ENCODE data around the gene DDX46. TPM values are rescaled to one million over a fixed set of nuclear protein-coding genes. Genes with fewer than 3 reads are reported as not detected.
"Not testable (repeated sequence)": the region's sequence is repeated elsewhere in the genome, so short reads cannot be mapped to it uniquely, and the experiment has no call there.

DDX46 gene
- total RNA-seq, 6 experiments from 2014 or later, result 31.2 to 46.4 (median 43.3) TPM

GRCh38 chr5:134845852-134846640, 87.5 kb downstream of the DDX46 start, which contains the start of gene C5orf24:
Gene C5orf24 (plus strand): TSS chr5:134845968. CDS start chr5:134854901, 8,933 bp downstream.
- H3K4me3 Mint-ChIP-seq, result peak within 1 kb of the TSS; percentile 97
- H3K27ac Mint-ChIP-seq, result peak within 1 kb of the TSS; percentile 98
- H3K4me1 Mint-ChIP-seq (ENCODE audit: low read depth), result peaks cover 56% of the 10 kb centered on the region
- H3K27me3 Mint-ChIP-seq (ENCODE audit: insufficient read depth), result peaks cover 3% of the 10 kb centered on the region
- H3K9me3 Mint-ChIP-seq, result no peaks in the 10 kb centered on the region
- TF ChIP-seq CTCF (IDR thresholded peaks at IDR 0.05), result no peak
- H3K36me3 Mint-ChIP-seq (ENCODE audit: low read depth), result peaks cover 20% of the 10 kb centered on the region
- DNase-seq, result peak; percentile 93

- DNase-seq, result no peak
- H3K4me1 Mint-ChIP-seq (ENCODE audit: low read depth), result peaks cover 56% of the 10 kb centered on the region
- no peaks in the 10 kb centered on the region for H3K9me3 Mint-ChIP-seq
- TF ChIP-seq CTCF (IDR thresholded peaks at IDR 0.05), result no peak
- peaks cover 20% of the 10 kb centered on the region for H3K36me3 Mint-ChIP-seq (ENCODE audit: low read depth)
- peaks cover 2% of the 10 kb centered on the region for H3K27me3 Mint-ChIP-seq (ENCODE audit: insufficient read depth)
- H3K27ac Mint-ChIP-seq, result peak overlapping the region; percentile 98
- H3K4me3 Mint-ChIP-seq, result peak overlapping the region; percentile 97
Measured at GRCh38 chr5:134846641-134846960, 88.0 kb downstream of the DDX46 start.

GRCh38 chr5:134849434-134849933, 90.9 kb downstream of the DDX46 start:
- H3K4me1 Mint-ChIP-seq (ENCODE audit: low read depth), result peaks cover 44% of the 10 kb centered on the region
- not testable (repeated sequence) for H3K27me3 Mint-ChIP-seq (ENCODE audit: insufficient read depth); H3K9me3 Mint-ChIP-seq; H3K4me3 Mint-ChIP-seq; DNase-seq
- peaks cover 20% of the 10 kb centered on the region for H3K36me3 Mint-ChIP-seq (ENCODE audit: low read depth)
- H3K27ac Mint-ChIP-seq, result peak overlapping the region; percentile 8; the same call in 1 of the 2 replicates

GRCh38 chr5:134851307-134851923, 92.8 kb downstream of the DDX46 start:
- peak; percentile 61 for DNase-seq

GRCh38 chr5:134856465-134856864, 97.9 kb downstream of the DDX46 start:
- H3K36me3 Mint-ChIP-seq (ENCODE audit: low read depth), result peaks cover 16% of the 10 kb centered on the region; the same call in 1 of the 2 replicates
- H3K4me3 Mint-ChIP-seq; H3K27me3 Mint-ChIP-seq (ENCODE audit: insufficient read depth); H3K9me3 Mint-ChIP-seq; DNase-seq; H3K27ac Mint-ChIP-seq; H3K4me1 Mint-ChIP-seq (ENCODE audit: low read depth): not testable (repeated sequence)

More at GRCh38 chr5:134851307-134851923, 92.8 kb downstream of the DDX46 start:
- H3K9me3 Mint-ChIP-seq, result no peaks in the 10 kb centered on the region
- peak overlapping the region; percentile 68 for H3K4me3 Mint-ChIP-seq
- peak; percentile 76 for TF ChIP-seq CTCF (IDR thresholded peaks at IDR 0.05)
- peaks cover 31% of the 10 kb centered on the region for H3K4me1 Mint-ChIP-seq (ENCODE audit: low read depth)
- peaks cover 18% of the 10 kb centered on the region for H3K36me3 Mint-ChIP-seq (ENCODE audit: low read depth)
- peak overlapping the region; percentile 73 for H3K27ac Mint-ChIP-seq
- H3K27me3 Mint-ChIP-seq (ENCODE audit: insufficient read depth), result peaks cover 2% of the 10 kb centered on the region

- Mint-ChIP-seq H3K9me3 (no peaks in the 10 kb centered on the region), H3K27ac (no peak overlapping the region), H3K36me3 (ENCODE audit: low read depth) (peaks cover 16% of the 10 kb centered on the region; the same call in 1 of the 2 replicates), H3K4me1 (ENCODE audit: low read depth) (peaks cover 1% of the 10 kb centered on the region; the same call in 1 of the 2 replicates), H3K27me3 (ENCODE audit: insufficient read depth) (no peaks in the 10 kb centered on the region; the same call in 1 of the 2 replicates), H3K4me3 (no peak overlapping the region)
- DNase-seq, result no peak
- no peak for TF ChIP-seq CTCF (IDR thresholded peaks at IDR 0.05)
Measured at GRCh38 chr5:134857401-134857800, 98.8 kb downstream of the DDX46 start.
